Activated T-cell treated with anti-CD3 and anti-CD28 coated beads for 4 hours (primary cell): ENCODE results near the gene LOXL4.
"Not testable (repeated sequence)": the region's sequence is repeated elsewhere in the genome, so short reads cannot be mapped to it uniquely, and the experiment has no call there.

Experiments
- DNase-seq: peaks from one replicate; pipeline ENCODE4 v3.0.0-alpha.2; 2020

Gene LOXL4

DNA sequence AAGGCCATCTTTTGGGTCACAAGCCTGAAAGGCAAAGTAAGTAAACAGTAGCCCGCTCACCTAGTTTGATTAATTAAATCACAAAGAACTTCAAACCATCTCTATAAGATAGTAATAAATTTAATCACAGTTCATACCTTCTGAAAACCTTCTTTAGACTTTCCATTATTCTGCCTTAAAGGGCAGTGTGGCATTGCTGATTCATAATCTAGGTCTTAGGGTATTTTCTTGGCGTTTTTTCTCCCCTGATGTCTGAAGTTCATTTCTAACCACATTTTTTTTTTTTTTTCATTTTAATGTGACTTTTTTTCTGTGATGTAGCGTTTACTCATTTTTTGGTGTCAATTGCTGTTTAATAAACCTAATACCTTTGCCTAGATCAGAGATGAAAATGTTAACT is 27.5 kb downstream of the LOXL4 start:
- DNase-seq = no peak

DNA sequence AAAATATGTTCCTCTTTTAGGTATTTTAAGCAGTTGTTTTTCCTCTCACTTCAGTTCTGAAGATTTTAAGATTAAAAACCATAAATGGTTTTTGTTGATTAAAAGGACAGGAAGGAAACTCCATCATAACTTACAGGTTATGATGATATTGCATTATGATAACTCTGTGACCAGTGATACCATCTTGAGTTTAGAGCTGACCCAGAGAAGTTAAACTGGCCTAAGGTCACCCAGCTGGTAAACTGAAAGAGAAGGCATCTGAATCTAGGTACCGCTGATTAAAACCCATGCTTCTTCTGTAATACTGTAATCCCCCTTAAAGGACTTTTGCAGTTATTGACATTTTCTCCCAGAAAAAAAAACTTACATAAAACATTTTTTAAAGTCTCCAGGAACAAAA is 29.6 kb downstream of the LOXL4 start:
- DNase-seq = no peak

DNA sequence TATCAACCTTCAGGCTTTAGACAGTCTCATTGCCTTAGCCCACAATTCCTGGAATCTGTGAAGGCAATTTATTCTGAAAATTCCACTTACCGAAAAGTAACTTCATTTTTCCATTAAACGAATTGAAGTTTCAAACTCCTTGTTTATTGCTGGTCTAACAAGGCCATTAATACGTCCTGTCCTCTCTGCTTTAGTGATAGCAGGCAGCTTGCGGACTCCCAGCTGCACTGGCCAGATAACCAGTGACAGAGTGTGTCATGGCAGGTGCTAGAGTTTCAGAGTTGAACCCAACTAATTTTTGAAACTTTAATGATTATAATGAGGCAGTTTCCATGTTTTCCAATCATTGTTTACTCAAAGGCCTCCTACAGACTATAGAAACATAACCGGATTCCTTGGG is 31.1 kb downstream of the LOXL4 start:
- DNase-seq = no peak

DNA sequence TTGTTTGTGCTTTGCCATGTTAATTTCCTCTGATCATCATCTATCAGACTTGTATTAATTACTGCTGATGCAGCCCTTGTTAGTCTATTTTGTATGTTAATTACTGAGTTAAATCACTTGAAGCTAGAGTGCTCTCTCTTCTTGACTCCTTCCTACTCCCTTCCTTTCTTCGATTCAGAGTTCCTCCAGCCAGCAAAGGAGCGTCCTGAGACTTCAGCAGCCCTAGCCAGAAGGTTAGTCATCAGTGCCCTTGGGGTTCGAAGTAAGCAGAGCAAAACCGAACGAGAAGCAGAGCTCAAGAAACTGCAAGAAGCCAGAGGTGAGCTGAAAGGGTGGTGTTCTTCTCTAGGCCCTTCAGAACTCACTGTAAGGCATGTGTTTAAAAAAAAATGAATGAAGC is 32.1 kb downstream of the LOXL4 start:
- DNase-seq = no peak

GRCh38 chr10:98231417-98231816 is 36.6 kb downstream of the LOXL4 start:
- DNase-seq = no peak

DNA sequence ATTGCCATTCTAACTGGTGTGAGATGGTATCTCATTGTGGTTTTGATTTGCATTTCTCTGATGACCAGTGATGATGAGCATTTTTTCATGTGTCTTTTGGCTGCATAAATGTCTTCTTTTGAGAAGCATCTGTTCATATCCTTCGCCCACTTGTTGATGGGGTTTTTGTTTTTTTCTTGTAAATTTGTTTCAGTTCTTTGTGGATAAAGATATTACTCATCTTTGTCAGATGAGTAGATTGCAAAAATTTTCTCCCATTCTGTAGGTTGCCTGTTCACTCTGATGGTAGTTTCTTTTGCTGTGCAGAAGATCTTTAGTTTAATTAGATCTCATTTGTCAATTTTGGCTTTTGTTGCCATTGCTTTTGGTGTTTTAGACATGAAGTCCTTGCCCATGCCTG is 39.7 kb downstream of the LOXL4 start:
- not testable (repeated sequence) for DNase-seq

DNA sequence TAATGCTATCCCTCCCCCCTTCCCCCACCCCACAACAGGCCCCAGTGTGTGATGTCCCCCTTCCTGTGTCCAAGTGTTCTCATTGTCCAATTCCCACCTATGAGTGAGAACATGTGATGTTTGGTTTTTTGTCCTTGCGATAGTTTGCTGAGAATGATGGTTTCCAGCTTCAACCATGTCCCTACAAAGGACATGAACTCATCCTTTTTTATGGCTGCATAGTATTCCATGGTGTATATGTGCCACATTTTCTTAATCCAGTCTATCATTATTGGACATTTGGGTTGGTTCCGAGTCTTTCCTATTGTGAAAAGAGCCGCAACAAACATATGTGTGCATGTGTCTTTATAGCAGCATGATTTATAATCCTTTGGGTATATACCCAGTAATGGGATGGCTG is 40.3 kb downstream of the LOXL4 start:
- DNase-seq = not testable (repeated sequence)

DNA sequence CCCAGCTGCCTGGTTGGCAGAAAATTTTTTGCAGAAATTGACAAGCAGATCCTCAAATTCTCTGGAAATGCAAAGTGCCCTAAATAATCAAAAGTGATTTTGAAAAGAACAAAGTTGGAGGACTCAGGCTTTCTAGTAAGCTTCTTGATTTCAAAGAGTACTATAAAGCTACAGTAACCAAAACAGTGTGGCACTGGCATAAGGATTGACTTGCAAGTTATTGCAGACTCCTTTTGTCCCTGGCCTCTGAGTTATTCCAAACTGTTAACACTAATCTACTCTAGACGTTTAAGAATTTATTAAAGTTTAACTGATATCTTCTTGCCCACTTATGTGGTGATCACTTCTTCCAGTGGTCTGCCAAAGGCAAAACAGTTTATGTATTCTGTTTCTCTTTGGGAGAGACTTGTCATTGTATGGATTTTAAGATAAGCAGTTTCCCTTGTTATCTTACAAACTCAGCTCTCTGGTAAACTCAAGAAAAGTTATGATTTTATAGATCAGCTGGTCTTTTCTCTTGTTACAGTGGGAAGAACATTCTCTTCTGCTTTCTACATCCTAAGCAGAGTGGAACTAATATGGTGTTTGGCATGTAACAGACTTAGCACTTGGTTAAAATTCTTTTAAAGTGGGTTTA is 41.4 kb downstream of the LOXL4 start:
- DNase-seq = no peak

GRCh38 chr10:98224996-98225395 is 43.0 kb downstream of the LOXL4 start:
- DNase-seq = no peak

GRCh38 chr10:98224509-98224908 is 43.5 kb downstream of the LOXL4 start:
- no peak for DNase-seq

GRCh38 chr10:98223874-98224273 is 44.1 kb downstream of the LOXL4 start:
- no peak for DNase-seq

GRCh38 chr10:98217801-98218200 is 50.2 kb downstream of the LOXL4 start:
- no peak for DNase-seq

- no peak for DNase-seq
These were observed 52.6 kb downstream of the LOXL4 start for GRCh38 chr10:98215373-98215772.

DNA sequence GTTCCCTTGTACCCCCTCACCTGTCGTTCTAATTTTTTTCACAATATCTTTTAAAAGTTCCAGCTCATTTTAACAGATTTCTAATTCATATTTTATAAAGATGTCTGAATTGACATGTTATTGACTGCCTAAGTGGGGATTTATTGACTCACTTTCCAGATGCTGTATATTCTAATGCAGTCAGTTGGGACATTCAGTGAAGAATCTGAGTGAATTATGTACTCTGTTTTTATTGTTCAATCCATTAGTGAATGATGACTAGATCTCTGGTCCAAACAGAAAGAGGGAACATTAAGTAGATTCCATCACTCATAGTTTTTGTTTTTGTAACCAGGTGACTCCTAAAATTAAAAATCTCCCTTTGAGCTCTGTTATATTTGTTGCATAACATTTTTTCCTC is 54.3 kb downstream of the LOXL4 start:
- DNase-seq = no peak

GRCh38 chr10:98212196-98212595 is 55.8 kb downstream of the LOXL4 start:
- DNase-seq = no peak

DNA sequence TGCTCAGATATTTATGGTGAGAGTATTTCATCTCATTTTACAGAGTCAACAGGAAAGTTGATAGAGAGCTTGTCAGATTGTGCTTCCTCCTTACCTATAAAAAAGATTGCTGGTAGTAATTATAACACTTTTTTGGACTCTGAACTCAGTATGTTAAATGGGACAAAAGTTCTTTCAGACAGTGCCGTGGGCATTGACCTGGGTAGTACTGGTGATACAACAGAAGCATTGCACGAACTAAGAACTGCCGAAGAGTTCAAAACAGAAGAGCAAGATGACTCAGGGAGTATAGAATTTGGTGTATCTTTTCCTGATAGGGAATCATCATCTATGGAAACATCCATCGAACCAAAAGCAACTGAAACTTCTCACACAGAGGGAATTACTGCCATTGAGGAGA is 58.6 kb downstream of the LOXL4 start:
- DNase-seq = no peak

GRCh38 chr10:98208925-98209324 is 59.1 kb downstream of the LOXL4 start:
- DNase-seq = no peak

DNA sequence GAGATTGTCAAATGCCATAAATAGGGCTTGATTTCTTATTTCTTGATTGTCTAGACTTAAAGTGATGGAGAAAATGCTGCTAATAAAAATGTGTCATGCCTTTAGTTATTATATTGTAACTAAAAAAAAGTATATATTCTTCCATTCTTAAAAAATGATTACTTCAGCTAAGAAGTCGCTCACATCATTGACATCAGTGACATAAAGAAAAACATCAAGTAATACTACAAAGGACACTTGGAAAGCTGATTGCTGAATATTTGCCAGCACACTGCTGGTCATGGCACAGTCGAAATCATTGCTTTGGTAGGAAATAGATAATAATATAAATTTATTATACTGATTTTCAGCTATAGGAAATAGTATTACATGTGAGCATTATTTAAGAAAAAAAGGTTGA is 62.6 kb downstream of the LOXL4 start:
- DNase-seq = no peak

DNA sequence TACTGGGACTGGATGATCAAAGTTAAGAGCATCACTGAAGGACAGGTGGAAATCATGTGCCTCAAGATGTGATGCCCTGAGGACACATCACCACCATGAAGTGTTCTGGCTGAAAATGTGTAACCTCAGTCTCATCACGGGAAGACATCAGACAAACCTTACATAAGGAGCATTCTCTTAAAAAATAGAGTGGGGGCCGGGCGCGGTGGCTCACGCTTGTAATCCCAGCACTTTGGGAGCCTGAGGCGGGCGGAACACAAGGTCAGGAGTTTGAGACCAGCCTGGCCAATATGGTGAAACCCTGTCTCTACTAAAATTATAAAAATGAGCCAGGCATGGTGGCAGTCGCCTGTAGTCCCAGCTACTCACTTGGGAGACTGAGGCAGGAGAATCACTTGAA is 65.6 kb downstream of the LOXL4 start:
- DNase-seq = no peak

DNA sequence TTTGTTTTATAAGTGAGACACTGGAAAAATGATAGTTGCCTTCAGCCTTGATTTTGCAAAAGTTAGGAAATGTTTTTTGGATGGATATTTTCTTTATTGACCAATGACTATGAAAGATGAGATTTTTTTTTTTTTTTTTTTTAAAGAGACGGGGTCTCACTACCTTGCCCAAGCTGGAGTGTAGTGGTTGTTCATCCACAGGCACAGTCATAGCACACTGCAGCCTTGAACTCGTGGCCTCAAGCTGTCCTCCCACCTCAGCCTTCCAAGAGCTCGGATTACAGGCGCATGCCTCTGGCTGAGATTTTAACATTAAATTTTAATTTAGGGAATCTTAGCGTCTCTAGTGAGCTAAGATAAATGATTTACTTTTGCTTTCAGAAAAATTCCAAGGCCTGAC is 66.2 kb downstream of the LOXL4 start:
- no peak for DNase-seq
